HG03571 (cell line): ENCODE data around the gene ATF7.
"Not testable (repeated sequence)": the region's sequence is repeated elsewhere in the genome, so short reads cannot be mapped to it uniquely, and the experiment has no call there.

Source experiments
- ATAC-seq: cut with Tn5 transposase; IDR thresholded peaks from one replicate; pipeline ENCODE4 v1.9.1; 2021; ENCODE audit not compliant: unreplicated experiment

Gene ATF7

DNA sequence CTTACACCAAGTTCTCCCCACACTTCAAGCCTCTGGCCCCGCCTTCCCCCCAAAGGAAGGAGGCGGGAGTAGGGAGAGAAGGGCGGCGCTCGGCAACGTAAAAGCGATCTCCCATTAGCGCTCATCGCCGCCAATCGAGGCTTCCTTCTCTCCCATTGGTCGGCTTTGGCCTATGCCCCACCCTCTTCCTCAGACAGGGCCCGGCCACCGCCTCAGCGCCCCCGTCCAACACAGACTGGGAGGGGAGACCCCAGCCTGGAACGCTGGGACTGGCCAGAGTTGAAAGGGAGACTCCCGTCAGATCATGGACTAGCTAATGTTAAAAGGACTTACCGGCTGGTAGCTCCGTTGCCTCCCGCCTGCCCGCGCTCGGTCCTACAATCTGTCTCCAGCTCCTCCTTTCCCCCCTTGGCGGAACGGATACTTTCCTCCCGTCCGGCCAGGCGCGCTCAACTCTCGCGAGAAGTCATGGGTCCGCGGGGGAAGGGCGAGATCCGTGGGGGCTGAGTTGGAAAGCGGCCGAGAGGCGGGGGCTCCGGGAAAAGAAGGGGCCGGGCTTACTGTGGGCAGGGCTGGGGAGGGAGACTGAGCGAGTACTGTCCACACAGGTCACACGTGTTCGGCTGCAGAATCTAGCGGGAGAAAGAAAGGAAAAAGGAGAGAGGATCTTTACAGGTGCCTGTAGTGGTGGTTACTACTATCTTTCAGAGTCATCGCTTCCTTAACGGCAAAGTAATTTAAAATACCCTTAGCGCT lies at the start of gene ATF7:
TSS of gene ATF7 (minus strand) at position 437 of the 756 bp plus-strand sequence. CDS start 25,382 bp downstream, outside the sequence.
- peak; percentile 93 for ATAC-seq

DNA sequence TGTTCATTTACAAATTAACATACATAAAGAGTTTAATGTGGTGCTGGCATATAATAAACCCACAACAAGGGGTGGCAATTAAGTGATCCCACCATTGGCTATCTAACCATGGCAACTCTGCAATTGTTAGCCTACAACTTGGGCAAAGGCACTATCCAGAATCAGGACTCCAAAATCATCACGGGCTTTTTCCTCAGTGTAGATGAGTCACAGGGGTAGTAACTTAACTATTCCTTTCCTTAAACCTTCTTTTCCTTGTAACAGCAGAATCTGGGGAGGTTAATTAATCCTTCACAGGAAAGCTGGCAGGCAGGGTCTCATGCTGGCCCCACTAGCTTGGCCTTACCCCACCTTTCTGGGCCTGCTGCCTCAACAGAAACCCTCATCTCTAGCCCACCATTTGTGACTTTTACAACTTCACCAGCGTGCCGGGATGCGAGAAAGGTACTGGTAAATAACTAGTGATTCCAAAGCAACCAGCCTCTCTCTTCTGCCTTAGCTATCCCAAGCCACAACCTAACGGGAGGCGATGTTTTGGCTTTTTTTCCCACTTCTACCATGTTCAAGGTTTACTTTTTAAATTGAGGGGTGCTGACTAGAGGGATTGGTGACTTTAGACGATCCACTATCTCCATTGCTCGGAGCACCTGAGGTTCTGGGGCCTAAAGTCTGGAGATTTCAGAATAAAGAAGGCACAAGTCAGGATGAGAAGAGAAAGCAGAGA lies 49.0 kb upstream of the ATF7 start:
- ATAC-seq = no peak

DNA sequence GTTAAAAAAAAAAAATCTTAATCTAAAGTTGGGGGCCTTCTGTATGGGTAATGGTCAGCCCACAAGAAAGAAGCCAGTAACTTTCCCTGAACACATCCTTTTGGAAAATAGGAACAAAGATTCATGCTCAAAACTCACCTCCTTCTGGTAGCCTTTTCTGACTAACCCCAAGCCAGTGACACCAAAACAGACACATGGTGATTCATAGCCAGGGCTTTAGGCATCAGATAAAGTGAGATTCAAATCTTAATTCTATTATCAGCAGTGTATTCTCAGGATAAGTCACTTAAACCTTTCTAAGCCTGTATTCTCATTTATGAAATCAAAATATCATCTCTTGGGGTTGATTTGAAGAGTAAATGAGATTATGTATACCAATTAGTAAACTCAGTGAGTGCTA lies 44.8 kb upstream of the ATF7 start:
- ATAC-seq = no peak

DNA sequence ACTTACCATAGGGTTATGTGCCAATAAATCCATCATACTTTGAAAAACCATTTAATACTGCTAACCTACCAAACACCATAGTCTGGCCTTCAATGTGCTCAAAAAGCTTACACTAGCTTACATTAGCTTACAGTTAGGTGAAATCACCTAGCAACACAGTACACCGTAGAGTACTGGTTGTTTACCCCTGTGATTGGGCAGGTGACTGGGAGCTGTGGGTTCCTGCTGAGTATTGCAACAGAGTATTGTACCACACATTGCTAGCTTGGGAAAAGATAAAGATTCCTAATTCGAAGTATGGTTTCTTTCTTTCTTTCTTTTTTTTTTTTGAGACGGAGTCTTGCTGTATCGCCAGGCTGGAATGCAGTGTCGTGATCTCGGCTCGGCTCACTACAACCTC lies 44.1 kb upstream of the ATF7 start:
- no peak for ATAC-seq

DNA sequence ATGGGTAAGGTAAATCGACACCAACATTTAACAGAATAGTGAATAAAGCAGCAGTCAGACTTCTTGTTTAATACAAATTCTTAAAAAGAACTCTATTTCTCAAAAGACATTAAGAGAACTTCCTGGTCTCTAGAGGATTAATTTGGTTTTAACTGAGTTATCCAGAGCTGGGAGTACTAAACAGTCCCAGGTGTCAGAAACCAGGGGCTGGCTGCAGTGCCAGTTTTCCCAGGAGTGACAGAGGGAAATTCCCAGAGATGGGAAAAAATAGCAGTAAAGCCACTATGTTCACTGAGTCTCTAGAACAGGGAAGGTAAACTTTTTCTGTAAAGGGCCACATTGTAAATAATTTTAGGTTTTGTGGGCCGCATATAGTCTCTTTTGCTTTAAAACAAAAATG lies 40.9 kb upstream of the ATF7 start:
- ATAC-seq = no peak

DNA sequence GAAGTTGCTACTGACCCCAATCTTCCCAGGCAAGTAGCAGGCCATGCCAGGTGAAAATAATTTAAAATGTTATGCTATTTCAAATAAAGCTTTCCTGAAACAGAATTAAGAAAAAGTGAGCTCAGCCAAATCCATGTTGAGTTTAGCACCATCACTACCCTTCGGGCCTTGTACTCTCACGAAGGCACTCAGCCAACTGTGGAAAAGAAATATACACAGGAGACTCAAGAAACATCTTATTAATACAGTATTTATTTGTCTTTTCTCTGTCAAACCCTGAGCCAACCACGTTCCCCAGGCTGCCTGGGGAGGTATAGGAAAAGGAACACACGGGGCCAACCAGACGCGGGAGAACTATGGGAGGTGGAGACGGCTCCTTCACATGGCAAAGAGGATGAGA lies 38.8 kb upstream of the ATF7 start:
- ATAC-seq = no peak

DNA sequence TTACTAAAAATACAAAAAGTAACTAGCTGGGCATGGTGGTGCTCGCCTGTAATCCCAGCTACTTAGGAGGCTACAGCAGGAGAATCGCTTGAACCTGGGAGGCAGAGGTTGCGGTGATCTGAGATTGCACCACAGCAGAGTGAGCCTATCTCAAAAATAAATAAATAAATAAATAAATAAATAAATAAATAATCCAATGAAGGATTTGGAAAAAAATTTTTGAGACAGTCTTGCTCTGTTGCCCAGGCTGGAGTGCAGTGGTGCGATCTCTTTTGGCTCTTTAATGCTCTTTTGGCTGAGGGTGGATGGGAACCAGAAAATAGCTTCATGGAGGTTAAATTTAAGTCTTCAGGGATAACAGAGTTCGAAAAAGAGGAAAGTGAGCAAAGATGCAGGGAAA lies 38.0 kb upstream of the ATF7 start:
- ATAC-seq = no peak

DNA sequence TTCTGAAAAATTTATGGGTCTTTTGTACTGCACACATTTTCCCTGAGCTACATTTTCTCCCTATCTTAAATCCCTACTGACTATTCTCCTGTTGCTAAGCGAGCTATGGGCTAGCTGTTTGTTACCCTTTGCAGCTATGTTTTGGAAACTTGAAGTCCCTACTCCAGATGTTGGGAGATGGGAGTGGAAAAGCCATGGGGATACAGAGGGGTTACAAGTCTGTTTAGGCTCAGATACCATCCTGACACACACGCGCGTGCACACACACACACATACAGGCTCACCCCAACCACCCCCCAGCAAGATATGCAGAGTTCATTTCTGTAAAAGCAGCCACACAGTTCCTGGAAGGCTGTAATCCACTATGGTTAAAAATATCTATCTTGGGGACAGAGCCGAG lies 33.9 kb upstream of the ATF7 start:
- ATAC-seq = no peak

DNA sequence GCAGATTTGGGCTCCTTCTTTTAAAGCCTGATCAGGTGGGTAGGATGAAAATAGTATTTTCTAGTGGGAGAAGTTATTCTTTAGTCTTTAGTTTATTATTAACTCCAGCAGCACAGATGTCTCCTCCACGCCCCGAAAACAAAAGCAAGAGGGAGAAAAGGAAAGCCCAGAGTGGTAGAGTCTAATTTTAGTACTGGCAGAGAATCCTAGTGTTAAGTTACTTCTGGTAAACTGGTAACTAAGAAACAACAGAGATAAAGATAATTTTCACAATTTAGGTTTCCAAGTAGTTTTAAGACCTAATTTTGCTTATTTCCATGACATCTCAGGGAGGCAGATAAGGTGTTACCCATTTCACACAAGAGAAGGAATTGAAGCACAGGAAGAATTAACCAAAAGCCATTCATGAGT lies 33.4 kb upstream of the ATF7 start:
- no peak for ATAC-seq

DNA sequence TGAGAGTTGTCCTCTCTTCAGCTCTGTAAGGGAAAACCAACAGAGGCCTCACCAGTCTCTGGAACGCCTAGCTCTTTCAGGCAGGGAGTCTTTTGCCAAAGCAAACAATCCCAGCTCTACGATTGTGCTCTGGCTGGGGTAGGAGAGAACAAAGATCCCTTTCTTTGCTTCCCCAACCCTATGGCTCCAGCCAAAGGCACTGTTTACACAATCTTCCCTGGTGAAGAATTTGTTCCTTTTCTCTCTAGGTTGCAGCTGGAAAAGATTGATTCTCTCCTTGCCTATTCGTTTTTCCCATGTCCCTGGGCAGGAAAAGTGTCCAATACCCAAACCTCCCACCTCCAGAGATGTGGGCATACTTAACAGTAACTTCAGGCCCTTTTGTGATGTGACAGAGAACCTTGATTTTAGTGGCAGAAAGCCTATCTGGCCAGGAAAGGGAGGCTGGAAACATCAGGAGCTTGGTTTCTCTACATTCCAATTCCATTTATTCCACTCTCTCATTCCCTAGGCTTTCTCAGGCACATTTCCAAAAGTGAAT lies 32.9 kb upstream of the ATF7 start:
- ATAC-seq = no peak

DNA sequence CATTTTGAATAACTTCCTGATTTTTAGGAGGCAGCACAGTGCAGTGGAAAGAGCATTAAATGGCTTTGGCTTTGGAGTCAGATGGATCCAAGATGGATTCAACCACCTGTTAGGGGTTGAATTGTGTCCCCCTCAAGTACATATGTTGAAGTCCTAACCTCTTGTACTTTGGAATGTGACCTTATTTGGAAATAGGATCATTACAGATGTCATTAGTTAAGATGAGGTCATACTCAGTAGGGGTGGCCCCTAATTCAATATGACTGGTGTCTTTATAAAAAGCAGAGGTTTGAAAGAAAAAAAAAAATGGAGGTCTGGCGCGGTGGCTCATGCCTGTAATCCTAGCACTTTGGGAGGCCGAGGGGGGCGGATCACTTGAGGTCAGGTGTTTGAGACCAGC lies 30.9 kb upstream of the ATF7 start:
- ATAC-seq = no peak

DNA sequence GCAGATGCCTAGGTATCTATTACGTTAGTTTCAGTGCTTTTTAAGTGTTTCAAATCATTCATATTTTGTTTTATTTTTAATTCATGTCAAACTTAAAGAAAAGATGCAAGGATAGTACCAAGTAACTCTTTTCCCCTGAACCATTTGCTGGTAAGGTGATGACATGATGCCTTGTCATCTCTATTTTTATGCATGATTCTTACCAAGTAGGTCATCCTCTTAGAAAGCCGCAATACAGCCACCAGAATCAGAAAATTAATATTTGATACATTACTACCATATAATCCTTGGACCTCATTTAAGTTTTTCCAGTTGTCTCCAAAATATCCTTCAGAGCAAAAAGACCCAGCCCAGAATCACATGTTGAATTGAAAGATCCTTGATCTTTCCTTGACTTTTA lies 27.4 kb upstream of the ATF7 start:
- ATAC-seq = no peak

DNA sequence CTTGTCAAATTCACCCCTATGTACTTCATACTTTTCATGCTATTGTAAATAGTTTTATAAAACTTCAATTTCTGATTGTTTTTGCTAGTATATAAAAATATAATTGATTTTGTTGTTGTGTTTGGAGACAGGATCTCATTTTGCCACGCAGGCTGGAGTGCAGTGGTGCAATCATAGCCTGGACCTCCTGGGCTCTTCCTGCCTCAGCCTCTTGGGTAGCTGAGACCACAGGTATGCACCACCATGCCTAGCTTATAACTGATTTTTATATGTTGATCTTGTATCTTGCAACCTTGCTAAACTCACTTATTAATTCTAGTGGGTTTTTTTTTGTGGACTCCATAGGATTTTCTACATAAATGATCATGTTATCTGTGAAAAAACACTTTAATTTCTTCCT lies 26.2 kb upstream of the ATF7 start:
- no peak for ATAC-seq

DNA sequence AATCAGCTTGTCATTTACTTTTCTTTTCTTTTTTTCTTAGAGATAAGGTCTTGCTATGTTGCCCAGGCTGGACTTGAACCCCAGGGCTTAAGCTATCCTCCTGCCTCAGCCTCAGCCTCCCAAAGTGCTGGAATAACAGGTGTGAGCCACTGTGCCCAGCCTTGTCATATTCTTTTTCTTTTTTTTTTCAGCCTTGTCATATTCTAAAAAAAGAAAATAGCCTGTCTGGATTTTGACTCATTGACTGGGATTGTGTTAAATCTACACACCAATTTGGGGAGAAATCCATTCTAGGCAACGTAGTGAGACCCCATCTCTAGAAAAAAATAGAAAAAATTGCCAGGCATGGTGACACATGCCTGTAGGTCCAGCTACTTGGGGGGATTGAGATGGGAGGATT lies 25.6 kb upstream of the ATF7 start:
- ATAC-seq = no peak

DNA sequence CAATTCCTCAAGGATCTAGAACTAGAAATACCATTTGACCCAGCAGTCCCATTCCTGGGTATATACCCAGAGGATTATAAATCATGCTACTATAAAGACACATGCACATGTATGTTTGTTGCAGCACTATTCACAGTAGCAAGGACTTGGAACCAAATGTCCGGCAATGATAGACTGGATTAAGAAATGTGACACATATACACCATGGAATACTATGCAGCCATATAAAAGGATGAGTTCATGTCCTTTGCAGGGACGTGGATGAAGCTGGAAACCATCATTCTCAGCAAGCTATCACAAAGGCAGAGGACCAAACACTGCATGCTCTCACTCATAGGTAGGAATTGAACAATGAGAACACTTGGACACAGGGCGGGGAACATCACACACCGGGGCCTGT lies 20.1 kb upstream of the ATF7 start:
- not testable (repeated sequence) for ATAC-seq

DNA sequence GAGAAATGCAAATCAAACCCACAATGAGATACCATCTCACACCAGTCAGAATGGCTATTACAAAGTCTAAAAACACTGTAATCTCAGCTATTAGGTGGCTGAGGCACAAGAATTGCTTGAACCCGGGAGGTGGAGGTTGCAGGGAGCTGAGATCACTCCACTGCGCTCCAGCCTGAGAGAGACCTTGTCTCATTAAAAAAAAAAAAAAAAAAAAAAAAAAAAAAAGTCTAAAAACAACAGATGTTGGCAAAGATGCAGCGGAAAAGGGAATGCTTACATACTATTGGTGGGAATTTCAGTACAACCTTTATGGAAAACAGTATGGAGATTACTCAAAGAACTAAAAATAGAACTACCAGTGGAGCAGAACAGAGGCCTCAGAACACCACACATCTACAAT lies 19.0 kb upstream of the ATF7 start:
- ATAC-seq = no peak

DNA sequence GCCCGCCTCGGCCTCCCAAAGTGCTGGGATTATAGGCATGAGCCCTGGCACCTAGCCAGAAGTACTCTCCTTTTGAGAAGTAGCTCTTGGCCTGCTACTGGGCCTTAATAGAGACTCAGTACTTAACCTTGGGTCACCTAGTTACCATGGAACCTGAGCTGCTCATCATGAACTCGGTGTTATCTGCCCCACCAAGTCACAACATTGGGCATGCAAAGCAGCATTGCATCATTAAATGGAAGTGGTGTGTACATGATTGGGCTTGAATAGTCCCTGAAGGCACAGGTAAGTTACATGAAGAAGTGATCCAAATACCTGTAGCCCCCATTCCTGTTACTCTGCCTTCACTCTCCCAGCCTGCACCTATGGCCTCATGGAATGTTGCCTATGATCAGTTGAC lies 18.0 kb upstream of the ATF7 start:
- ATAC-seq = no peak

DNA sequence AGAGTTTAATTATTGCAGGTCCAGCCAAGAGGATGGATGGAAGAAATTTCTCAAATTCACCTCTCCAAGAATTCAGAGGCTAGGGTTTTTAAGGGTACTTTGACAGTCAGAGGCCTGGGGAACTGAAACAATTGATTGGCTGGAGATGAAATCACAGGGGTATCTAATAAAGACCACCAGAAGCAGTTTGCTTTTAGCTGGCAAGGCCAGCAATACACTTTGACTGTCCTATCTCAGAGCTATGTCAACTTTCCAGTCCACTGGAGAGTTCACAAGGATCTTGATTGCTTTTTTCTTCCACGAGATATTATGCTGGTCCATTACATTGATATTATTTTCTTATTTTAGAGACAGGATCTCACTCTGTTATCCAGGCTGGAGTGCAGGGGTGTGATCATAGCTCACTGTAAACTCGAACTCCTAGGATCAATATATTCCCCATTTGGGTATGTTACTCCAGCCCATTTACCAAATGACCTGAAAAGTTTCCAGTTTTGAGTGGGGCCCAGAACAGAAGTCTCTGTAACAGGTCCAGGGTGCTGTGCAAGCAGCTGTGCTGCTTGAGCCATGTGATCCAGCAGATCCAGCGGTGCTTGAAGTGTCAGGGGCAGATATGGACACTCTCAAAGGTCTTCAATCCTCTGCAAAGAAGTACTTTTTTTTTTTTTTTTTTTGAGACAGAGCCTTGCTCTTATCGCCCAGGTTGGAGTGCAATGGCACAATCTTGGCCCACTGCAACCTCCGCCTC lies 17.2 kb upstream of the ATF7 start:
- no peak for ATAC-seq

DNA sequence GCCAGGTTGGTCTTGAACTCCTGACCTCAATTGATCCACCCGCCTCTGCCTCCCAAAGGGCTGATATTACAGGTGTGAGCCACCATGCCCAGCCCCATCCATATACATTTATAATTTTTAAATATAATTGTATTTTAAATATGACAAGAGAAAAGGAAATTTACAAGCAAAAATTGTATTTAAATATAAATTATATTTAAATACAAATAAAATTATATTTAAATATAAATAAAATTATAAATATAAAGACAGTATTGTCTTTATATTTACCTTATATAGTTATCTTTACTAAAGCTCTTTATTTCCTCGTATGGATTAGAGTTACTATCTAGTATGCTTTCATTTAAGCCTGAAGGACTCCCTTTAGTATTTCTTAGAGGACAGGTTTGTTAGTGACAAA lies 11.9 kb upstream of the ATF7 start:
- ATAC-seq = no peak

DNA sequence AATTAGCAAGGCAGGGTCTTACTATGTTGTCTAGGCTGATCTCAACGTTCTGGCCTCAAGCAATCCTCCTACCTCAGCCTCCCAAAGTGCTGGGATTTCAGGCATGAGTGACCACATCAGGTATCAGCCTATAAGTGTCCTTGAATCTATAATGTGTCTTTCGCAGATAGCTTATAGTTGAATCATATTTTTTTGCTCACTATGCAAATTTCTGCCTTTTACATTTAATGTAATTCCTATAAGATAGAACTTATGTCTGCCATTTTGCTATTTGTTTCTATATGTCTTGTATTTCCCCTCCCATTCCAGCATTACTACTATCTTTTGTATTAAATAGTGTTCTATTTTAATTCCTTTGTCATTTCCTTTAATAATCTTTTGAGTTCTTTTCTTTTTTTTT lies 10.5 kb upstream of the ATF7 start:
- ATAC-seq = no peak

DNA sequence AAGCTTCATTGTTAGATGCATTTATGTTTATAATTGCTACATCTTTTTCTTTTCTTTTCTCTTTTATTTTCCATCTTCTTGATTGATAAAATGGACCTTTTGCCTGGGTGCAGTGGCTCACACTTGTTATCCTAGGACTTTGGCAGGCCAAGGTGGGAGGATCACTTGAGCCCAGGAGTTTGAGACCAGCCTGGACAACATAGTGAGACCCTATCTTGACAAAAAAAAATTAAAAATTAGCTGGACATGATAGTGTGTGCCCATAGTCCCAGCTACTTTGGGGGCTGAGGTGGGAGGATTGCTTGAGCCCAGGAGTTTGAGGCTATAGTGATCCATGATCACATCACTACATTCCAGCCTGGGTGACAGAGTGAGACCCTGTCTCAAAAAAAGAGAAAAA lies 9.5 kb upstream of the ATF7 start:
- ATAC-seq = not testable (repeated sequence)

DNA sequence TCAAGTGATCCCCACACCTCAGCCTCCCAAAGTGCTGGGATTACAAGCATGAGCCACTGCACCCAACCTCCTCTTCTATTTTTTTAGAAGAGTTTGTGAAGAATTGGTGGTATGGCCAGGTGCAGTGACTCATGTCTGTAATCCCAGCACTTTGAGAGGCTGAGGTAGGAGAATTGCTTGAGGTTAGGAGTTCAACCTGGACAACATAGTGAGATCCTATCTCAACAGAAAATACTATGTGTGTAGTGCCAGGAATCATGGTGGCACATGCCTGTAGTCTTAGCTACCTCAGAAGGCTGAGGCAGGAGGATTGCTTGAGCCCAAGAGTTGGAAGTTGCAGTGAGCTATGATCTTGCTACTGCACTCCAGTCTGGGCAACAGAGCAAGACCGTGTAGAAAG lies 5.5 kb upstream of the ATF7 start:
- ATAC-seq = no peak
